ENCODE results near the gene FGFBP3.
A peak's percentile ranks its signal among the peaks of the same experiment; 100 is the strongest.
"Not testable (repeated sequence)": the region's sequence is repeated elsewhere in the genome, so short reads cannot be mapped to it uniquely, and the experiment has no call there.

The FGFBP3 gene

DNA sequence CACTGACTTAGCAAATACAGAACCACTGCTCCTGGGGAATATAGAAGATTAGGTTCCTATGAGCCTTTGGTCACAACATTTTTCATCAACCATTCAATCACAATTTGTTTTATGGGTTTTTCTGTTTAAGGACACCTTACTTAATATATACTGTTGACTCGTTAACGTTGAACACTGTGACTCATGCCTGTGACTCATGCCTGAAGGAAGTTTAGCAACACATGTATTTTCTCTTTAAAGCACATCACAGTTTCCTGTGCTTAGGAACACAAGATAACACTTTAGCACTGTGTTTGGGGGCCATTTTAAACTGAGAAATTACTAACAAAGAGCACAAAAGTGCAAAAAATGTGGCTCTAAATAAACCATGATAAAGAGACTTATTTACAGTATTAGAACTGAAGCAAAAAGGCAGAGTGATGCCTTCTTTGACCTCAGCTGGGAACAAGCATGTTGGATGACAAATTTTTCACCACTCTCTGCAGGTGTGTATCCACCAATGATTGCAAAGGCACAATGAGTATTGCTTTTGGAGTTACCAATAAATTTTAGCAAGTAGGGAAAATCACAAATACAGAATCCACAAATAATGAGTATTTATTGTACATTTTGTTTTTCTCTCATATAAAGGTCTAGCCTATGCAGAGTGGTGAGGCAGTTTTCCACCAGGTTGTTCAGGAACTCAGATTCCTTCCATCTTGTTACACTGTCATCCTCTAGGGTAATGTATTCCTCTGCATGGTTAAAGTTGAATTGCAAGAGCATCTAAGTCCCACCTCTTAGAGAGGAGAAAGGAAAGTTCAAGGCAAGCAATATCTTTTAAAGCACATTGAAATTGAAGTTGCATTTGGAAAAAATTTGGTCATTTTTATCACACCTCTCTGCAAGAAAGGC lies 7.3 kb downstream of the FGFBP3 start:
- DNase-seq (ENCODE audit: low spot score), result no peak

DNA sequence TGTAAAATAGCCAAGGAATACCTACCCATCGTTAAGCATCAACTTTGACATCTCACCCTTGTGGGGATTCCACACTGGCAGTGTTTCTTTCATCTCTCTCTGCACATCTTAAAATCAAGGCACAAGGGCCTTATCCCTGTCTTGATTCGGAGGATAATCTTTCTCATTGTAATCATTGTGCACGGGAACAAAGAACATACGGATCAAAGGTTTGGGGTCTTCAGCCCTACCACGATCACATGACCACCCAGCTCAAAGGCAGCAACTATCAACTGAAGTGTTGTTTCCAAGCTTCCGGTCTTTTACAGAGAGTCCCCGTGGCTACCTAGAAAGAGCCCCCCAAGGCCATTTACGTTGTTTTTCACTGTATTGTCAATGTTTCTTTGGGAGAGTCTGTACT lies 11.9 kb downstream of the FGFBP3 start:
- no peak for DNase-seq (ENCODE audit: low spot score)

DNA sequence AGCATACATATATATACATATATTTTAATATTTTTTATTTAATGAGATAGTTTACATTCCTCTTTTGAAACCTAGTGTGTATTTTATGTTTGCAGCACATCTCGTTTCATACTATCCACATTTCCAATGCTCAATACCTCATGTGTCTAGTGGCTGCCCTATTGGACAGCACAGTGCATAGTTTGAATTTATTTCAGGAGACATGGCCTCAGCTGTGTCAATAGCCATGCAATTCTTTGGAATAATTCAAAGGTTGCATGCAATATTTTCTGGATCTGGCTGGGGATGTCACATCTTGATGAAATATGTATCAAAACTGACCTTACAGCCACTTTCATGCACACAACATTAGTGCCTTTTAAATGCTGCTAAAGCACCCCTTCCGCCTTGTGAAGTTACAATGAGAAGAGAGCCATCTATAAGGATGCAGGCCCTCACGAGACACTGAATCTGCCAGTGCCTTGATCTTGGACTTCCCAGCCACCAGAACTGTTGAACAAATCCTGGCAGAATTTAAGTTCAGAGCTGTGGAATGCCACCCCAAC lies 13.0 kb downstream of the FGFBP3 start:
- DNase-seq (ENCODE audit: low spot score), result no peak

DNA sequence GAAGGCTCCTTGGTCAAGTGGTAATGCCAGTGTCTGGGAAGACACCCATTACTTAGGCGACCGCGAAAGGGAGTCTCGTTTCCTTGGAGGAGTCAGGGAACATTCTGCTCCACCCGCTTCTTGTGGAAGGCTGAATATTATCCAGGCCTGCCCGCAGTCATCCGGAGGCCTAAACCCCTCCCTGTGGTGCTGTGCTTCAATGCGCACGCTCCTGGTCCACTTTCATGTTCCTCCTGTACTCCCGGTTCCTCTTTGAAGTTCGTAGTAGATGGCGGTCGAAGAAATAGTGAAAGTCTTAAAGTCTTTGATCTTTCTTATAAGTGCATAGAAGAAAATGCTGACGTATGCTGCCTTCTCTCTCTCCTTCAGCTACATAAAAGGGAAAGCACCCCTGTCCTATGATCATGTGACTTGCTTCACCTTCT lies 15.0 kb downstream of the FGFBP3 start:
- DNase-seq (ENCODE audit: low spot score), result not testable (repeated sequence)

DNA sequence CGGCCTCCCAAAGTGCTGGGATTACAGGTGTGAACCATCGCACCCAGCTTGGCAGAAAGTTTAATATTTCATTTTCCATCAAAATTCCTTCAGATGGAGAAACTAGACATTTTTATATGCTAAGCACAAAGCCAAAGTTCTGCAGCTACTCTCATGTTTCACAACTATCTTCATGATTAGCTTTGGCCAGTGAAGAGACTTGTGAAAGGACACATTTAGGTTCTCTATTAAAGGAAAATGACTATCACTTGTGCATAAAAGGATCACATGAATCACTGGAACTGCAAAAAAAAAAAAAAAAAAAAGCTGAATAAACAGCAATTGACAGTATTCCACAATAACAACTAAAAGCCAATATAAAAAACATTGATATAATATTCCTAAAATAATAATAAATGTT lies 16.2 kb downstream of the FGFBP3 start:
- DNase-seq (ENCODE audit: low spot score), result no peak

DNA sequence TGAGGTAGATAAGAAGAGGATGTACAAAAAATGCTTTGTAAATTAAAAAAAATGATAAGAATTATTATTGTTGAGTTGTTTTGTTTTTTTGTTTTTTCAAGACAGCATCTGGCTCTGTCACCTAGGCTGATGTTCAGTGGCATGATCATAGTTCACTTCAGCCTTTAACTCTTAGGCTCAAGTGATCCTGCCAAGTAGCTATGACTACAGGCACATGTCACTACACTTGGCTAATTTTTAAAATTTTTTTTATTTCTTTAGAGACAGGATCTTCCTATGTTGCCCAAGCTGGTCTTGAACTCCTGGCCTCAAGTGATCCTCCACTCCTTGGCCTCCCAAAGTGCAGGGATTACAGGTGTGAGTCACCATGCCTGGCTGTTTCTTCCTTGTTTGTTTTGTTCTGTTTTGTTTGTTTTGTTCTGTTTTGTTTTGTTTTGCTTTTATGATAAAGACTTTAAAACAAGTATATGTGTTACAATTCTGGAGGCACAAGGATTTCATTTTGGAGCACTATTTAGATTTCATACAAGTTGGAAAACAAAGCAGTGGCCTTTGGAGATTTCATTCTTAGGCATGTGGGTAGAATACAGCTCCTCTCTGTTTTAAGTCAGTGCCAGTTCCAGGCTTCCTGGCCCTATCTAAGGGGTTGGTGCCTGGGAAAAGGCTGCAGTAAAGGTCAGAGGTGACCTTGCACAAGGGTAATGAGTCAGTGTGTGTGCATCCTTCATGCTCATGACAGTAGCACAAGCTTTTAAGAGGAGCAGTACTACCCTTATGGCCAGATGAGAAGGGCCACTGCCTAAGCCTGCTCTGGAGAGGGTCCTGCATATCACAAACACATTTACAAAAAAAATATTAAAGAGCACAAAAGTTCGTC lies 17.9 kb downstream of the FGFBP3 start:
- no peak for DNase-seq (ENCODE audit: low spot score)

DNA sequence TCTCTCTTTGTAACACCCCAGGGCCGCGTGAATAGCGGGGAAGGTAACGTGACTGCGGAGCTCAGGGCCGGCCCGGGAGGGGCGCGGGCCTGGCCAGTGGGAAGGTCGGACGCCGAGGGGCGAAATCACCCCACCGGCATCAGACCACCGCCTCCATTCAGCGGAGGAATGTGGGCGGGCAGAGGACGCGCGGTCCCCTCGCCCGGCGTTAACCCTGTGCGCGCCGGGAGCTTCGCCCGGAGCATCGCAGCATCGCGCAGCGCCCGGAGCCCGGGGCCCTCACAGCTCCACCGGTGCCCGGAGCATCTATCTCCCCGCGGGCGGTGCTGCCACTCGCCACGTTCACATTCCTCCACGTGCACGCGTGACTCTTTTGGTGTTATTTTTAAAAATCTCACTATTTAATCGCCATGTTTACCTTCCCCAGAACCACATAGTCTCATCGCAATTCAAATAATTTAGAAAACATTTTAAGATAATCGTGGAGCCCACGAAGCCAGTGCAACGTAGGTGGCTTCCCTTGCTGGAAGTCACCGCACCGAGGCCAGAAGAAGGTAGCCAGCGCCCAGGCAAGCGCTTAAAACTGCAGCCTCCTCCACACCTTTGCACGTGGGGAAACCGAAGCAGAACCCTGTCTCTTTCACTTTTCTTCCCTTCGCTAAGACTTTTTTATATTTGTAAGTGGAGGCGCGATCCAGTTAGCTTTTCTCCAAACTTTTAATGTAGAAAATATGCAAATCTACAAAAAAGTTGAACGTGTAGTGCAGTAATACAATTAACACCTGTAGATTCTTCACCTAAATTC lies 21.8 kb downstream of the FGFBP3 start:
- peak; percentile 33 for DNase-seq (ENCODE audit: low spot score)

DNA sequence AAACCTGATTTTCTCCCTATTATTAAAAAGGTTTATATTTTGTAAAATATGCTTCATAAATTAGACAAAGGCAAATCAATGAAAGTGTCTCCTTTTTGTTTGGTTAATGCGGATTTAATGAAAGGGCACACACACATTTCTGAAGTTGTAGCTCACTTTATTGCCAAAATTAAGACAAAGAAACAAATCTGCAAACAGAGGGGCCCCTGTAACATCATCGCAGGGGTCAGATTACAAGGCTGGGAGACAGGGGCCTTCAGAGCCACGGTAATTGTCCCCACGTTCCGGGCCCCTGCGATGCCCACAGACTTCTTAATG lies 22.4 kb downstream of the FGFBP3 start:
- DNase-seq (ENCODE audit: low spot score), result no peak

DNA sequence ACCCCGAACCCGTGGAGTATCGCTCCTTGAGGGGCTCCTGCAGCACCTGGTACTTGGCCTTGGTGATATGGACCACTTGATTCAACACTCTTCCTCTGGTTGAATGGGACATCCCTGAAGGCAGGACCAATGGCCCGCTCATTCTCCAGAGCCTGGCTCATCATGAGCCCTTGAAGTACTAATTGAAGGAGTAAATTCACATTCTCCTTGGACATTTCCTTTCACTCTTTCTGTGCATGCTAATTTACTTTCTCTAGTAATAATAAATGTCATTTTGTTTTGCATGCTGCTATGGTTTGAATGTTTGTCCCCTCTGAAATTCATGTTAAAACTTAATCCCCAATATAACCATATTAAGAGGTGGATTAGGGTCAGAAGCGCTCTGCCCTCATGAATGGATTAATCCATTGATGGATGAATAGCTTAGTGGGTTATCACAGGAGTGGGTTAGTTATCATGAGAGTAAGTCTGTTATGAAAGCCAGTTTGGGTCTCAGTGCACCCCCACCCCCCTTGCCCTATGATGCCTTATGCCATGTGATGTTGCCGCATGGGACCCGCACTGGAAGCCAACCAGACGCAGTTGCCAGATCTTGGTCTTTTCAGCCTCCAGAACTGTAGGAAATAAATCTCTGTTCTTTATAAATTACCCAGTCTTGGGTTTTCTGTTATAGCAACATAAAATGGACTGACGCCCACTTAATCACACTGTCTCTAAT lies 23.8 kb downstream of the FGFBP3 start:
- DNase-seq (ENCODE audit: low spot score), result no peak

DNA sequence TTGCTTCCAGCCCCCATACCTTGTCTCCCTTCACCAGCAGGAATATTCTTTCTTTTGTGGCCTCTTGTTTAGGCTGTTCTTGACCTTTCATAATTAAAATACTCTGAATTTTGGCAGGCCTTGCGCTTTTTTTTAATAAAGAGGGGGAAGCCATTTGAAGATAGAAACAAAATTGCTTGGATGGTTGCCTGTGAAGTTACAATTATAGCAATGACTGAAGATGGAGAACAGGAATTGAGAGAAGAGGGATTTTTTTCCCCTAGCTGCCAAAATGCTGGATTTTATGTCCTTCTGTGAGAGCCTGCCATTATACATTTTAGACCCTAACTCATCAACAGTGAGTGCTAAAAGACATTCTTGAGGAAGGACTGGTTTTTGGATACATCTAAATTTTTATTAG lies 24.8 kb downstream of the FGFBP3 start:
- DNase-seq (ENCODE audit: low spot score), result no peak

DNA sequence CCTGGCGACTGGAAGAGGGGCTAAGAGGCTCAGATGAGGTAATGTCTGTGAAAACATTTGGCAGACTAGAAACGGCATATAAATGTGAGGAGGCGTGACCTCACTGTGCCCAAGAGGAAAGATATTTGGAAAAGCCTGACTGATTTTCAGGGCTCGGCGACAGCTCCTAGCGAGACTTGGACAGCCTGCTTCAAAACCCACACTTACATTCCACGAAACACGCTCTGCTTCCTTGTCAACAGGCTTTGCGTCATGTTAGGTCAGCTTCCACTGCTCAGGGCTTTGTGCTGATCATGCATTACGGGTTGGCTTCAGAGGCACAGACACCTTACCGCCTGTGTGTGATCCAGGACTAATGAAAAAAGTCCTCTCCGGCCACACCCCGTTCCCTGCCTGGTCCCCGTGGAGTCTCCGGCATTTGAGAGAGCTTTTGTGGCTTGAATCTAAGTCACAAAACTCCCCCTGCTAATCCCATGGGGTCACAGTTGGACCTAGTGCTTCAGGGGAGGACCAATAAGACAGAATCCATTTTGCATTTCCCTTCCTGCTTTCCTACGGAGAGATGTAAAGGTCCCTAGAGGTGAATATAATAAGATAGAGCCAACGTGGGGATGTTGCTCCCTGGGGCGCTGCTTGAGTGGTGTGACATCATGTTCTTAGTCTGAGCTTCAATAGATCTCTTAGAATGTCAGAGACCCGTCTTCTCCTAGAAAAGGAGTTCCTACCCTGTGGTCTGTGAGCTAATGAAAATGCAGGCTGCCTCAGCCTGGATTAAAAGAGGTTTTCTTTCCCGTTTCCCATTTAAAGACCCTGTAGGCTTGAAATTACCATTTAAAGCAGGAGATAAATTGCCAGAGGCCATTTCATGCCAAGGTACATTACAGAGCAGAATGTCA lies 25.5 kb downstream of the FGFBP3 start:
- no peak for DNase-seq (ENCODE audit: low spot score)

DNA sequence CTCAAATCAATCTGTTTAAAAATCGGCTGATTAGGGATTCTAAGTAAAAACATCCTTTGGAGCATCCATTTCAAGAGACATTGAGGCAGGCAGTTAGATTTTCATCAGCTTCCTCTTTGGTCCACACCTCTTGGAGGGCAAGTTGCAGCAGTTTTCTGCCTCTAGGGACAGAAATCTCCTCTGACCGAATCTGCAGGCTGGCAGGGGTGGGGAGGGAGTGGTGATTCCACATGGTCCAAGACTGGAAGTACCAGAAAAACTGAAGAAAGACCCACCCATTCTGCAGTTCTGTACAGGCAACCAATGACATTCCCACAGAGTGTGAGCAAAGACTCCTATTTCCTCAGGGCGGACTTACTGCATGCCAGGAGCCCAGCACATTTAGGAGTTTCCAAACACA lies 29.0 kb downstream of the FGFBP3 start:
- DNase-seq (ENCODE audit: low spot score), result no peak

DNA sequence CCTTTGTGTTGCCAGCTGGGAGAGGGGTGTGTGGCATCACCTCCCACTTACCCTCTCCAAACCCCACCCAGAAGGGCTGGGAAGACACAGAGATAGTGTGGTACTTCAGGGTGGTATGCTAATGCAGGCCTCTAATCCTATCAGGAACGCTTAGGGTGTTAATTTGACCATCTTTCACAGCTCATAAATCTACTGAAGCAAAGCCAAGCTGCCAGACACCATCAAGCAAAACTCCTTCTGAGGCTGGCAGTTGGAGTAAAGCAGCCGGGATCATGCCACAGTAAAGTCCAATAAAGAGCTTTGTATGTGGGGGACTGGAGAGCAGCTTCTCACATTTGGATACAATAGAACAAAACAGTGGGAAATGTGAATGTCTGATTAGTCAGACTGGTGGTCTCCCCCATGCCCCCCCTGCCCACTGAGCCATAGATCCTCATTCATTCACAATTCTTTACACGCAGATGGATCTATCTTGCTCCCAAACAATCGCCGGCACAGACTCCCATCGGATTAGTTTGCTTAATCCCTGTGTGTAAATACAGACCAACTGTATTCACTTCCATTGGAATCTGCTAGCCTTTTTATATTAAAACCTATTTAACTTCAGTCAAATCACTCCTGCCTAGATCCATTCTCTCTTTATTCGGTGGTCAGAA lies 29.6 kb downstream of the FGFBP3 start:
- no peak for DNase-seq (ENCODE audit: low spot score)

DNA sequence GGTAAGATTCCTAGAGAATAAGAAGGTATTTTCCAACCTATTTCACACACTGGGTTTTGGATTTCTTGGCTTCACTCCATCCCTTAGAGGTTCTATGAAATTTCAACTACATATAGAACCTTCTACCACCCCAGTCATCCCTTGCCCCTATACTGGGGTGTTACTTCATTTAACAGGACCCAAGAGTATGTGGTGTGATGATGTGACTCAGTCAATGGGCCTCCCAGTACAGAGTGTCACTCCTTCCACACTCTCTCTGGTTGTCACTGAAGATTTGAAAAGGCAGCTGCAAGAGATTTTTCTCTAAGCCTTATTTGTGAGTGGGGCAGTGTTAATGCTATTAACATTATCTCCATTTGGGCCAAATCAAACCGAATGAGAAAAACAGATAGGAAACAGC lies 33.5 kb downstream of the FGFBP3 start:
- no peak for DNase-seq (ENCODE audit: low spot score)

DNA sequence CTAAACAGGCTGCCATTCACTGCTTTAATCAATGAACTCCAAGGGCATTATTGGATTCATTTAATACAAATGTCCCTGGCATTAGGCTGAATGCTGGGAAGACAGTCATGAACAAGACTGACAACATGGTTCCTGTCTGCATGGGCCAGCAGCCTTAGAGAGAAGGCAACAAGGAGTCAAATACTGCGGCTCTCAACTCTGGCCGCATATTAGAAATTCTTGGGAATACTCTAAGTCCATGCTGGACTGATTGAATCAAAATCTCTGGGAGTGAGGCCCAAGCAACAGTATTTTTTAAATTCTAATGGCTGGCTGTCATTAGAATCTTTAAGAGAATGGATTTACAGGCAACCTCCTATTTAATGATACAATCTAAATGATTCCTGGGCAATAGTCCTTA lies 34.1 kb downstream of the FGFBP3 start:
- no peak for DNase-seq (ENCODE audit: low spot score)

DNA sequence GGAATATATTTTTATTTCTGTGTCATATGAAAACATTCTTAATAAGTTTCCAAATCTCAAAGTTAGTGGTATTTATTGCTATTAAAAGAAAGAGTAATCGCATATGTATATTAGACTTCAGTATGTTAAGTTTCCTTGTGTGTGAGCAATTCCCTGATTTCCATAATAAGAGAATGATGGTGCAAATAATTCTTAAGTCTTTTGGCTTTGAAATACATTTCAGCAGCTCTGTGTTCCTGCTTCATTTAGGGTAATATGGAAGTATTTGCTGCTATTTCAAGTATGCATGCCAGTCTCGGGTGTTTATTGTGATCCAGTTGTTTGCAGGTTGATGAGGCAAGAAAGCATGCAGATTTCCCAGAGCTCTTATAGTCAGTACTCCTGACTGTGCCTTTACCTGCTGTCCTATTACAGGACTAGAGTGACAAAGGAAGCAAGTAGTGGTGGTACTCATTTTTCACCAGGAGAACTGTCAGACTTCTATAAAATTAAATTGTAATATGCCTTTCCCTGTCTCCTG lies 43.7 kb downstream of the FGFBP3 start:
- no peak for DNase-seq (ENCODE audit: low spot score)

DNA sequence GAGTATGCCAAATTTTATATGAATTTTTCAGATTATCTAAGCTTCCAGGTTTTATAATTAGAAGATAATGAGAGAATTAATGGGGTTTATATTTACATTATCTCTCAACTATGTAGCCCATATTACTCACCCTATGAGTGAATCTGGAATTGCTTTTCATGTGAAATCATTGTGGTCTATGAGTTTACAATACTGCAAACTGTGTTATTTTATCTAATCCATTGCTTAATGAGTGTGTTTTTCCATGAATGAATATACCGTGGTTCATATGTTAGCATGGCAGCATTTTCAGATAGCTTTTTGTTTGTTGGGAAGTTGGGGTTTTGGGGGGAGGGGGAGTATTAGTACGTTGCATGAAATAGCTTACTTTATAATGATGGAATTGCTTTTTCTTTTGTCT lies 44.5 kb downstream of the FGFBP3 start:
- no peak for DNase-seq (ENCODE audit: low spot score)

DNA sequence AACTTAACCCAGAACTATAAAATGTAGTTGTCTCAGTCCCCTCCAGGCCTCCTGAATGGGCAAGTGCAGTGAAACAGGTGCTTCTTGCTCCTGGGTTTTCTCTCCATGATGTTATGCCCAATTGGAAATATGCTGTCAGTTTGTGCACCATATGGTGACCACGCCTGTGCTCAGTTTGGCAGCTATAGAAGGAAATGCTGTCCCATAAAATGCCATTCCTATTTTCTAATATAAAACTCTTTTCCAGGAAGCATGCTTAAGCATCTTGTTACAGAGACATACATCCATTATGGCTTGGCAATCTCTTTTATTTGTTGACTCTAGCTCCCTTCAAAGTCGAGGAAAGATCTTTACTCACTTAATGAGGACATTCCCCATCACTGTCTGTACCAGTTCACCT lies 45.2 kb downstream of the FGFBP3 start:
- no peak for DNase-seq (ENCODE audit: low spot score)

DNA sequence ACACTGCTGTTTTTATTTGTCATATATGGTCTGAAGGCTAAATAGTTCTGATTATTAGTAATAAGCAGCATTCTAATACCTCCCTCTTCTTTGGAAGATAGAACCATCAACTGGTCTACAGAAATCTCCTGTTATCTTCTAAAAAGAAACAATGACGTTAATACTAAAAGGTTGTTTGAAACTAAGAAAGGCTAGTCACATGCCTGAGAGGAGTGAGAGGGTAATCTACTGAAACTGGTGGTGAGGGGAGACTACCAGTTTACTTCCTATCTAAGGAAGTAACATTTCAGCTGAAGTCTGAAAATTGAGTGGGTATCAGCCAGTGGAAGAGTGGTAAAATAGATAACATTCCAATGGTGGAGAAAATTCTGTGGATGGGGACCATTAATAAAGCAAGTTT lies 48.4 kb downstream of the FGFBP3 start:
- no peak for DNase-seq (ENCODE audit: low spot score)

DNA sequence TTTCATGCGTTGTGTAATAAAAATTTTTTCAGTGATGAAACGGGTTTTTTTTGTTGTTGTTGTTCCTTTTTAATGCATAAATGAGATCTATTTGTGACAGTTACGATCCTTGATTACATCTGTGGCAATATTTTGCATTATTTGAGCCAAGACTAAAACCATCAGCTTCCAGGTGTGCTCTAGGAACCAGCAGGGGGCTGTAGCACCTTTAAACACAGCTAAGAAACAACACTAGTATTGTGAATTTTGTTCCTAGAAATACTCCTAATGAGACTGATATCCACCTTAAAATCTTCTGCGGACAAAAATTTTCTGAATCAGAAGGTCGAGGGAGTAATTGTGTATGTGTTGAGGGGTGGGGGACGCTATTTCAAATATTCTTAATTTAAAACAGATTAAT lies 52.6 kb downstream of the FGFBP3 start:
- DNase-seq (ENCODE audit: low spot score), result no peak

Data from germinal center (tissue), 1 donor.